SJSA1 (cell line): ENCODE measurements around the gene BMAL2. TPM values are rescaled to one million over a fixed set of nuclear protein-coding genes. Genes with fewer than 3 reads are reported as not detected.

Source experiments
- DNase-seq, 2 experiments: peaks; one replicate each; pipeline ENCODE4 v3.0.0-alpha.2; 2015 to 2020; ENCODE audit warnings: low spot score in 2 of 2, low read depth in 1 of 2
- H3K27ac ChIP-seq: fragments of 250-450 bp; sonication (Bioruptor Pico); 2 replicates; pipeline ENCODE4 v1.5.1; 2020; ENCODE audit warnings: mild to moderate bottlenecking, moderate library complexity
- H3K27me3 ChIP-seq: fragments of 250-450 bp; sonication (Bioruptor Pico); replicated peaks from 2 replicates; pipeline ENCODE4 v1.5.1; 2020; ENCODE audit warnings: mild to moderate bottlenecking, moderate library complexity
- H3K36me3 ChIP-seq: fragments of 250-450 bp; sonication (Bioruptor Pico); 2 replicates; pipeline ENCODE4 v1.5.1; 2020; ENCODE audit warnings: mild to moderate bottlenecking
- H3K4me1 ChIP-seq: fragments of 250-450 bp; sonication (Bioruptor Pico); replicated peaks from 2 replicates; pipeline ENCODE4 v1.6.1; 2021; ENCODE audit warnings: mild to moderate bottlenecking
- H3K4me3 ChIP-seq: fragments of 250-450 bp; sonication (Bioruptor Pico); 2 replicates; pipeline ENCODE4 v1.5.1; 2020; ENCODE audit warnings: mild to moderate bottlenecking
- H3K9me3 ChIP-seq: fragments of 250-450 bp; sonication (Bioruptor Pico); replicated peaks from 2 replicates; pipeline ENCODE4 v1.5.1; 2020; ENCODE audit warnings: mild to moderate bottlenecking
- total RNA-seq: library from RNA; depleted of rRNA; stranded (reverse); fragments of >200 nt; shearing (Covaris generic); gene quantifications from 2 replicates; pipeline ENCODE4 v1.2.3, GENCODE V29; 2014

The BMAL2 gene
- total RNA-seq, 1 experiment from 2014 or later = 47.8 TPM

GRCh38 chr12:27333403-27334009 is 870 bp downstream of the BMAL2 start:
- Histone ChIP-seq H3K9me3 (no peaks in the 10 kb centered on the region), H3K27me3 (no peaks in the 10 kb centered on the region), H3K4me1 (peaks cover 30% of the 10 kb centered on the region), H3K27ac (no peak overlapping the region), H3K4me3 (peak overlapping the region; percentile 87), H3K36me3 (peaks cover 5% of the 10 kb centered on the region)
- peak; percentile 28 to 44 for DNase-seq

GRCh38 chr12:27334042-27334720 is 1.5 kb downstream of the BMAL2 start:
- Histone ChIP-seq H3K4me1 (peaks cover 30% of the 10 kb centered on the region), H3K9me3 (no peaks in the 10 kb centered on the region), H3K27me3 (no peaks in the 10 kb centered on the region), H3K27ac (no peak overlapping the region), H3K4me3 (peak overlapping the region; percentile 87), H3K36me3 (peaks cover 5% of the 10 kb centered on the region)
- no peak for DNase-seq

- Histone ChIP-seq H3K9me3 (no peaks in the 10 kb centered on the region), H3K4me3 (no peak overlapping the region), H3K4me1 (peaks cover 30% of the 10 kb centered on the region), H3K36me3 (peaks cover 5% of the 10 kb centered on the region), H3K27me3 (no peaks in the 10 kb centered on the region), H3K27ac (no peak overlapping the region)
- DNase-seq = no peak
Observed at GRCh38 chr12:27334721-27335082, 2.1 kb downstream of the BMAL2 start.

- no peak for DNase-seq
- no peaks in the 10 kb centered on the region for H3K27me3 ChIP-seq
- H3K4me1 ChIP-seq = peaks cover 28% of the 10 kb centered on the region
- H3K4me3 ChIP-seq = no peak overlapping the region
- H3K36me3 ChIP-seq = peaks cover 5% of the 10 kb centered on the region
- H3K9me3 ChIP-seq = no peaks in the 10 kb centered on the region
- no peak overlapping the region for H3K27ac ChIP-seq
Observed at GRCh38 chr12:27335364-27336281, 3.0 kb downstream of the BMAL2 start.

GRCh38 chr12:27336282-27336653 is 3.6 kb downstream of the BMAL2 start:
- no peak for DNase-seq
- H3K4me3 ChIP-seq = no peak overlapping the region
- H3K9me3 ChIP-seq = no peaks in the 10 kb centered on the region
- peaks cover 5% of the 10 kb centered on the region for H3K36me3 ChIP-seq
- H3K27ac ChIP-seq = no peak overlapping the region
- peaks cover 26% of the 10 kb centered on the region for H3K4me1 ChIP-seq
- no peaks in the 10 kb centered on the region for H3K27me3 ChIP-seq

- Histone ChIP-seq H3K27ac (no peak overlapping the region), H3K36me3 (peaks cover 5% of the 10 kb centered on the region), H3K27me3 (no peaks in the 10 kb centered on the region), H3K4me3 (no peak overlapping the region), H3K9me3 (no peaks in the 10 kb centered on the region), H3K4me1 (peaks cover 25% of the 10 kb centered on the region)
- DNase-seq = no peak
Observed at GRCh38 chr12:27337376-27337775, 4.7 kb downstream of the BMAL2 start.

GRCh38 chr12:27338473-27338872 is 5.8 kb downstream of the BMAL2 start:
- no peaks in the 10 kb centered on the region for H3K36me3 ChIP-seq
- DNase-seq = no peak
- H3K27ac ChIP-seq = no peak overlapping the region
- H3K4me1 ChIP-seq = peaks cover 33% of the 10 kb centered on the region
- no peak overlapping the region for H3K4me3 ChIP-seq
- H3K27me3 ChIP-seq = no peaks in the 10 kb centered on the region
- H3K9me3 ChIP-seq = no peaks in the 10 kb centered on the region

GRCh38 chr12:27340971-27341370 is 8.3 kb downstream of the BMAL2 start:
- no peak for DNase-seq
- H3K4me1 ChIP-seq = peaks cover 46% of the 10 kb centered on the region
- no peaks in the 10 kb centered on the region for H3K27me3 ChIP-seq
- H3K9me3 ChIP-seq = no peaks in the 10 kb centered on the region
- no peak overlapping the region for H3K4me3 ChIP-seq
- no peaks in the 10 kb centered on the region for H3K36me3 ChIP-seq
- no peak overlapping the region for H3K27ac ChIP-seq

GRCh38 chr12:27342536-27342935 is 9.9 kb downstream of the BMAL2 start:
- Histone ChIP-seq H3K4me1 (peaks cover 46% of the 10 kb centered on the region), H3K27ac (peak overlapping the region; percentile 93), H3K4me3 (no peak overlapping the region), H3K36me3 (no peaks in the 10 kb centered on the region), H3K9me3 (no peaks in the 10 kb centered on the region), H3K27me3 (no peaks in the 10 kb centered on the region)
- no peak for DNase-seq

GRCh38 chr12:27343255-27344000 is 10.8 kb downstream of the BMAL2 start:
- Histone ChIP-seq H3K4me3 (no peak overlapping the region), H3K9me3 (no peaks in the 10 kb centered on the region), H3K27me3 (no peaks in the 10 kb centered on the region), H3K36me3 (no peaks in the 10 kb centered on the region), H3K27ac (peak overlapping the region; percentile 93), H3K4me1 (peaks cover 46% of the 10 kb centered on the region)
- DNase-seq = peak; percentile 60 to 90

GRCh38 chr12:27344246-27344645 is 11.6 kb downstream of the BMAL2 start:
- H3K4me3 ChIP-seq = no peak overlapping the region
- peaks cover 46% of the 10 kb centered on the region for H3K4me1 ChIP-seq
- H3K27me3 ChIP-seq = no peaks in the 10 kb centered on the region
- no peaks in the 10 kb centered on the region for H3K36me3 ChIP-seq
- H3K27ac ChIP-seq = peak overlapping the region; percentile 93
- no peaks in the 10 kb centered on the region for H3K9me3 ChIP-seq
- no peak for DNase-seq

- H3K36me3 ChIP-seq = no peaks in the 10 kb centered on the region
- H3K4me1 ChIP-seq = peaks cover 46% of the 10 kb centered on the region
- H3K27ac ChIP-seq = peak overlapping the region; percentile 93
- no peaks in the 10 kb centered on the region for H3K9me3 ChIP-seq
- DNase-seq = no peak
- no peak overlapping the region for H3K4me3 ChIP-seq
- H3K27me3 ChIP-seq = no peaks in the 10 kb centered on the region
Observed at GRCh38 chr12:27344760-27345159, 12.1 kb downstream of the BMAL2 start.

- Histone ChIP-seq H3K27me3 (no peaks in the 10 kb centered on the region), H3K9me3 (no peaks in the 10 kb centered on the region), H3K27ac (no peak overlapping the region), H3K4me3 (no peak overlapping the region), H3K4me1 (peaks cover 46% of the 10 kb centered on the region), H3K36me3 (no peaks in the 10 kb centered on the region)
- DNase-seq = no peak
Observed at GRCh38 chr12:27345376-27345775, 12.7 kb downstream of the BMAL2 start.
